ENCODE measurements around the gene GPR50. TPM values are rescaled to one million over a fixed set of nuclear protein-coding genes. Genes with fewer than 3 reads are reported as not detected.

GPR50 gene
- total RNA-seq: not detected

DNA sequence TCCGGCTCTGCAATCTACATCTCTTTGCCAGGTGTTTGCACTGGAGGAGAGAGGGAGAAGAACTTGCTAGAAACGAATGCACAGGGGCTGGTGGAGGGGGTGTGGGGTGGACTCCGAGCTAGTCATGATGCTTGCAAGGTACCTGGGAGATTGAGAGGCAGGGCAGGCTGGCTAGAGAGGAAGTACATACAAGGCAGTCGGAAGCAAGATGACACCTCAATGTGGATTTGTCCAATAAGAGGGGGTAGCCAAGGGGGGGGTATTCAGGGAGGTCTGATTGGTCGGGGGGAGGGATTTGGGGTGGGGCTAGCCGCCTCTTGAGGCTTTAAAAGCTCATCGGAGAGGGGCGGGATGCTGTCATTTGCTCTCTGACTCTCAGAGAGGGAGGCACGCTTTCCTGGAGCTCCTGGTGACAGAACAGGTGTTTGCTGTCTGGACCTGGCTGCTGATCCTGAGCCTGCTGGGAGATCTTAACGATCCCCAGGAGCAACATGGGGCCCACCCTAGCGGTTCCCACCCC lies at the start of gene GPR50:
Gene GPR50, plus strand, starts transcription at position 354 of the 520 bp plus-strand sequence. Its CDS starts 138 bp downstream, at position 492.
- H3K4me3 ChIP-seq: peak within 1 kb of the TSS in 1 of 4 donors; percentile 16
- intact Hi-C loops (cut with DNase I; ENCODE audit: low total_unique reads): no loop called here

DNA sequence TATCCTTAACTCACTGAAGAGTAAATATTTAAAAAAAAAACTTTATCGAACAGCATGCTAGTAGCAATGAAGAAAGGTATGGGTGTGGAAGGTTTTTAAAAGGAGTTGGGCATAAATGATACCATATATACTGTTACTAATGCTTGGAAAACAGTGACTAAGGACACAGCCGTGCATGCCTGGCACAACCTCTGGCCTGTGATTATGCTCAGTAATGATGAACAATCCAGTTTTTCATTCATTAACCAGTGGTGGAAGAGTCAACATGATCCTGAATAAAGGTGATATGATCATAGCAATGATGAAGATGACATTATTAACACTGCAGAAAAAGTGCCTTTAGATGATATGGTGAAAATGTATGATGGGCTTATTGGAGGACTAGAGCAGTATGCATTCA lies 43.9 kb upstream of the GPR50 start:
- TF ChIP-seq POLR2AphosphoS5 (IDR thresholded peaks at IDR 0.05): no peak
- Histone ChIP-seq H3K4me1 (no peaks in the 10 kb centered on the region), H3K27ac (no peak overlapping the region), H3K9me3 (no peaks in the 10 kb centered on the region), H3K4me3 (no peak overlapping the region), H3K36me3 (no peaks in the 10 kb centered on the region), H3K27me3 (no peaks in the 10 kb centered on the region)
- DNase-seq: no peak
- intact Hi-C loops (cut with DNase I; ENCODE audit: low total_unique reads): no loop called here
- in situ Hi-C loops (cut with MboI; ENCODE audit: low pct_ligation_motif_present in 1 of 4, low pct_unique_long_range_greater_than_20kb in 1 of 4, low sequenced_read_pairs in 3 of 4): no loop called here
- WGBS, 2 donors (ENCODE audit: low coverage in 1 of 2): 59% methylated on average over 2 of the region's 2 CpGs; no CpG with 5 or more reads in 1 of the 2 donors

More for the DNA sequence above, at the start of gene GPR50:
- H3K4me1 ChIP-seq: peaks cover 0 to 3% (median 0%) of the 10 kb centered on the region in 4 donors
- no peak for TF ChIP-seq CTCF (IDR thresholded peaks at IDR 0.05)
- TF ChIP-seq POLR2AphosphoS5 (IDR thresholded peaks at IDR 0.05): no peak
- TF ChIP-seq POLR2A (IDR thresholded peaks at IDR 0.05): no peak
- TF ChIP-seq EP300 (IDR thresholded peaks at IDR 0.05; ENCODE audit: low read depth): no peak
- no peaks in the 10 kb centered on the region for H3K9me3 ChIP-seq
- no peak for DNase-seq
- H3K27ac ChIP-seq: no peak within 1 kb of the TSS
- whole genome bisulfite sequencing, 2 donors (ENCODE audit: low coverage in 1 of 2): 61% methylated on average over 11 of the region's 11 CpGs; no CpG with 5 or more reads in 1 of the 2 donors
- H3K27me3 ChIP-seq: peaks cover 53% of the 10 kb centered on the region
- H3K36me3 ChIP-seq: no peaks in the 10 kb centered on the region
- in situ Hi-C loops (cut with MboI; ENCODE audit: low pct_ligation_motif_present in 1 of 4, low pct_unique_long_range_greater_than_20kb in 1 of 4, low sequenced_read_pairs in 3 of 4): no loop called here

- Histone ChIP-seq H3K4me1 (no peaks in the 10 kb centered on the region), H3K36me3 (no peaks in the 10 kb centered on the region), H3K9me3 (no peaks in the 10 kb centered on the region), H3K27me3 (no peaks in the 10 kb centered on the region), H3K27ac (no peak overlapping the region), H3K4me3 (no peak overlapping the region)
- peak; percentile 13 for DNase-seq
- intact Hi-C loops (cut with DNase I; ENCODE audit: low total_unique reads) (loop anchor here (5.0 kb wide), 1 partner anchor 531 kb away; no protein-coding TSS in a partner anchor), in situ Hi-C loops (cut with MboI; ENCODE audit: low pct_ligation_motif_present in 1 of 4, low pct_unique_long_range_greater_than_20kb in 1 of 4, low sequenced_read_pairs in 3 of 4) (loop anchor here (5.0 to 25.0 kb wide), 3 partner anchors 523 to 536 kb away; partner anchors contain the start of gene PRRG3 (in 1 of the 4))
- 34 to 100% methylated on average over 1 to 8 of the region's 8 CpGs for WGBS, 2 donors (ENCODE audit: low coverage in 1 of 2)
- peak; percentile 49 to 72 (median 61) for TF ChIP-seq CTCF (IDR thresholded peaks at IDR 0.05)
- no peak for TF ChIP-seq EP300 (IDR thresholded peaks at IDR 0.05; ENCODE audit: low read depth)
- TF ChIP-seq POLR2A (IDR thresholded peaks at IDR 0.05): no peak
- no peak for TF ChIP-seq POLR2AphosphoS5 (IDR thresholded peaks at IDR 0.05)
Measured at GRCh38 chrX:151151665-151152267, 24.6 kb upstream of the GPR50 start.

- WGBS, 2 donors (ENCODE audit: low coverage in 1 of 2): 43% methylated on average over 9 of the region's 9 CpGs; no CpG with 5 or more reads in 1 of the 2 donors
- no peak for DNase-seq
- H3K27ac ChIP-seq: no peak overlapping the region
- TF ChIP-seq EP300 (IDR thresholded peaks at IDR 0.05; ENCODE audit: low read depth): no peak
- TF ChIP-seq POLR2A (IDR thresholded peaks at IDR 0.05): no peak
- TF ChIP-seq POLR2AphosphoS5 (IDR thresholded peaks at IDR 0.05): no peak
- TF ChIP-seq CTCF (IDR thresholded peaks at IDR 0.05): no peak
- intact Hi-C loops (cut with DNase I; ENCODE audit: low total_unique reads): loop anchor here (5.0 kb wide), 1 partner anchor 529 kb away; no protein-coding TSS in a partner anchor
- H3K4me1 ChIP-seq: no peaks in the 10 kb centered on the region
- in situ Hi-C loops (cut with MboI; ENCODE audit: low pct_ligation_motif_present in 1 of 4, low pct_unique_long_range_greater_than_20kb in 1 of 4, low sequenced_read_pairs in 3 of 4): loop anchor here (5.0 to 25.0 kb wide), 3 partner anchors 522 to 534 kb away; partner anchors contain the start of gene PRRG3 (in 1 of the 4)
- H3K27me3 ChIP-seq: no peaks in the 10 kb centered on the region
- no peaks in the 10 kb centered on the region for H3K36me3 ChIP-seq
- H3K4me3 ChIP-seq: no peak overlapping the region
- no peaks in the 10 kb centered on the region for H3K9me3 ChIP-seq
Measured at GRCh38 chrX:151153086-151153485, 23.3 kb upstream of the GPR50 start.

Data from transverse colon (tissue), 4 donors.